ENCODE data around the gene MAP2K2. TPM values are rescaled to one million over a fixed set of nuclear protein-coding genes. Genes with fewer than 3 reads are reported as not detected.

Gene MAP2K2
- total and polyA plus RNA-seq, 9 of the 15 experiments (the other 6 are each of a cell fraction or from before 2014, with no cell fraction given), result 1.0 to 151 (median 58.3) TPM

DNA sequence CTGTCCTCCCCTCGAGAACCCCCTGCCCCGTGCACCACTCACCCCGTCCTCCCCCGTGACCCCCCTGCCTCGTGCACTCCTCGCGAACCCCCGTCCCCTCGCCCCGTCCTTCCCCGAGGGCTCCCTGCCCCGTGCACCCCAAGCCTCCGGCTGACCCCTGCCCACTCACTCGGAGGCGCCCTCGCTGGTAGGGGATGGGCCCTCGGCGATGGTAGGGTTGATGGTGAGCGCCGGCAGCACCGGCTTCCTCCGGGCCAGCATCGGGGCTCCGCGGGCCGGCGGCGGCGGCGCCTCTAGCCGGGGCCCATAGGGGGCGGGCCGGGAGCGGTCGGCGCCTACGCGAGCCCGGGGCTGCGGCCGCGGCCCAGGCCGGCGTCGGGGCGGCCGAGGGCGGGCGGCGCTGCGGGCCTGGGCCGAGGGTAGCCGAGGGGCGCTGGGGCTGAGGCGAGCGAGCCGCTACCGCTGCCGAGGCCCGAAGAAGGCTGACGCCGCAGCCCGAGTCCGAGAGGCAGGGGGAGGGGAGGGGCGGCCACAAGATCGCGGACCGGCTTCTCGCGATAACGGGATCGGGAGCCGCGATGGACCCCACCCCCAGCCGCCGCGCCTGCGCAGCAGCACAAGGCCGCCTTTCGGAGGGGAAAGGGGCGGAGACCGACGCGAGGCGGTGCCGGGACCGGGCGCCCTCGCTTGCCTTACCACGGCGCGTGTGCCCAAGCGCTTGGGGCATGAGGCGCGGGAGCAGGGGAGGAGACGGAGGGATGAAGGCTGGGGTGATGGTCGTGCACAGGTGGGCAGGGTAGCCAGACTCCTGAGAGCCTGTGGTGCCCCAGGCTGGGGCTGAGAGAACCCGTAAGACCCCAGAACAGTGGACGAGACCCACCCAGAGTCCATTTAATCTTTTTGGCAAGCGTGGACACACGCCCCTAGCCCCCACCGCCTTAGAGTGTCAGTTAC lies at the start of gene MAP2K2 (continued):
- TF ChIP-seq CEBPZ (IDR thresholded peaks at IDR 0.05; ENCODE audit: borderline replicate concordance, low read depth, low read length) (no peak), BCOR (IDR thresholded peaks at IDR 0.05) (no peak), HNRNPLL (IDR thresholded peaks at IDR 0.05; ENCODE audit: low read depth, low read length, poor library complexity, severe bottlenecking) (no peak), ZNF140 (CRISPR knock-in tag; IDR thresholded peaks at IDR 0.05) (no peak), NCOA4 (IDR thresholded peaks at IDR 0.05; ENCODE audit: partially characterized antibody) (no peak), KDM4B (IDR thresholded peaks at IDR 0.05; ENCODE audit: borderline replicate concordance in 2 of 2, low read depth in 1 of 2) (no peak), ETV5 (CRISPR knock-in tag; IDR thresholded peaks at IDR 0.05; ENCODE audit: low read depth) (no peak), PHF8 (IDR thresholded peaks at IDR 0.05; ENCODE audit: borderline replicate concordance, low read length) (peak; percentile 86; the same call in 1 of the 2 replicates), GATAD2B (IDR thresholded peaks at IDR 0.05; ENCODE audit: borderline replicate concordance) (peak; percentile 85), OTX1 (CRISPR knock-in tag; IDR thresholded peaks at IDR 0.05) (no peak), SETDB1 (IDR thresholded peaks at IDR 0.05; ENCODE audit: low read length) (no peak), MAZ (CRISPR knock-in tag; conservative IDR thresholded peaks at IDR 0.05 in 1 of 2, IDR thresholded peaks at IDR 0.05 in 1 of 2) (peak; percentile 69 to 89)
- TF ChIP-seq, protein P1, sequence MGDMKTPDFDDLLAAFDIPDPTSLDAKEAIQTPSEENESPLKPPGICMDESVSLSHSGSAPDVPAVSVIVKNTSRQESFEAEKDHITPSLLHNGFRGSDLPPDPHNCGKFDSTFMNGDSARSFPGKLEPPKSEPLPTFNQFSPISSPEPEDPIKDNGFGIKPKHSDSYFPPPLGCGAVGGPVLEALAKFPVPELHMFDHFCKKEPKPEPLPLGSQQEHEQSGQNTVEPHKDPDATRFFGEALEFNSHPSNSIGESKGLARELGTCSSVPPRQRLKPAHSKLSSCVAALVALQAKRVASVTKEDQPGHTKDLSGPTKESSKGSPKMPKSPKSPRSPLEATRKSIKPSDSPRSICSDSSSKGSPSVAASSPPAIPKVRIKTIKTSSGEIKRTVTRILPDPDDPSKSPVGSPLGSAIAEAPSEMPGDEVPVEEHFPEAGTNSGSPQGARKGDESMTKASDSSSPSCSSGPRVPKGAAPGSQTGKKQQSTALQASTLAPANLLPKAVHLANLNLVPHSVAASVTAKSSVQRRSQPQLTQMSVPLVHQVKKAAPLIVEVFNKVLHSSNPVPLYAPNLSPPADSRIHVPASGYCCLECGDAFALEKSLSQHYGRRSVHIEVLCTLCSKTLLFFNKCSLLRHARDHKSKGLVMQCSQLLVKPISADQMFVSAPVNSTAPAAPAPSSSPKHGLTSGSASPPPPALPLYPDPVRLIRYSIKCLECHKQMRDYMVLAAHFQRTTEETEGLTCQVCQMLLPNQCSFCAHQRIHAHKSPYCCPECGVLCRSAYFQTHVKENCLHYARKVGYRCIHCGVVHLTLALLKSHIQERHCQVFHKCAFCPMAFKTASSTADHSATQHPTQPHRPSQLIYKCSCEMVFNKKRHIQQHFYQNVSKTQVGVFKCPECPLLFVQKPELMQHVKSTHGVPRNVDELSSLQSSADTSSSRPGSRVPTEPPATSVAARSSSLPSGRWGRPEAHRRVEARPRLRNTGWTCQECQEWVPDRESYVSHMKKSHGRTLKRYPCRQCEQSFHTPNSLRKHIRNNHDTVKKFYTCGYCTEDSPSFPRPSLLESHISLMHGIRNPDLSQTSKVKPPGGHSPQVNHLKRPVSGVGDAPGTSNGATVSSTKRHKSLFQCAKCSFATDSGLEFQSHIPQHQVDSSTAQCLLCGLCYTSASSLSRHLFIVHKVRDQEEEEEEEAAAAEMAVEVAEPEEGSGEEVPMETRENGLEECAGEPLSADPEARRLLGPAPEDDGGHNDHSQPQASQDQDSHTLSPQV (IDR thresholded peaks at IDR 0.05), result no peak
- TF ChIP-seq, protein P2, sequence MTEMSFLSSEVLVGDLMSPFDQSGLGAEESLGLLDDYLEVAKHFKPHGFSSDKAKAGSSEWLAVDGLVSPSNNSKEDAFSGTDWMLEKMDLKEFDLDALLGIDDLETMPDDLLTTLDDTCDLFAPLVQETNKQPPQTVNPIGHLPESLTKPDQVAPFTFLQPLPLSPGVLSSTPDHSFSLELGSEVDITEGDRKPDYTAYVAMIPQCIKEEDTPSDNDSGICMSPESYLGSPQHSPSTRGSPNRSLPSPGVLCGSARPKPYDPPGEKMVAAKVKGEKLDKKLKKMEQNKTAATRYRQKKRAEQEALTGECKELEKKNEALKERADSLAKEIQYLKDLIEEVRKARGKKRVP (CRISPR knock-in tag; IDR thresholded peaks at IDR 0.05), result no peak
- TF ChIP-seq, protein P3, sequence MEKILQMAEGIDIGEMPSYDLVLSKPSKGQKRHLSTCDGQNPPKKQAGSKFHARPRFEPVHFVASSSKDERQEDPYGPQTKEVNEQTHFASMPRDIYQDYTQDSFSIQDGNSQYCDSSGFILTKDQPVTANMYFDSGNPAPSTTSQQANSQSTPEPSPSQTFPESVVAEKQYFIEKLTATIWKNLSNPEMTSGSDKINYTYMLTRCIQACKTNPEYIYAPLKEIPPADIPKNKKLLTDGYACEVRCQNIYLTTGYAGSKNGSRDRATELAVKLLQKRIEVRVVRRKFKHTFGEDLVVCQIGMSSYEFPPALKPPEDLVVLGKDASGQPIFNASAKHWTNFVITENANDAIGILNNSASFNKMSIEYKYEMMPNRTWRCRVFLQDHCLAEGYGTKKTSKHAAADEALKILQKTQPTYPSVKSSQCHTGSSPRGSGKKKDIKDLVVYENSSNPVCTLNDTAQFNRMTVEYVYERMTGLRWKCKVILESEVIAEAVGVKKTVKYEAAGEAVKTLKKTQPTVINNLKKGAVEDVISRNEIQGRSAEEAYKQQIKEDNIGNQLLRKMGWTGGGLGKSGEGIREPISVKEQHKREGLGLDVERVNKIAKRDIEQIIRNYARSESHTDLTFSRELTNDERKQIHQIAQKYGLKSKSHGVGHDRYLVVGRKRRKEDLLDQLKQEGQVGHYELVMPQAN (IDR thresholded peaks at IDR 0.05; ENCODE audit: borderline replicate concordance), result peak; percentile 80; the same call in 1 of the 2 replicates
